ENCODE measurements around the gene AADAC. TPM values are rescaled to one million over a fixed set of nuclear protein-coding genes. Genes with fewer than 3 reads are reported as not detected.

The AADAC gene
- total and polyA plus RNA-seq, 7 experiments from 2014 or later = not detected

DNA sequence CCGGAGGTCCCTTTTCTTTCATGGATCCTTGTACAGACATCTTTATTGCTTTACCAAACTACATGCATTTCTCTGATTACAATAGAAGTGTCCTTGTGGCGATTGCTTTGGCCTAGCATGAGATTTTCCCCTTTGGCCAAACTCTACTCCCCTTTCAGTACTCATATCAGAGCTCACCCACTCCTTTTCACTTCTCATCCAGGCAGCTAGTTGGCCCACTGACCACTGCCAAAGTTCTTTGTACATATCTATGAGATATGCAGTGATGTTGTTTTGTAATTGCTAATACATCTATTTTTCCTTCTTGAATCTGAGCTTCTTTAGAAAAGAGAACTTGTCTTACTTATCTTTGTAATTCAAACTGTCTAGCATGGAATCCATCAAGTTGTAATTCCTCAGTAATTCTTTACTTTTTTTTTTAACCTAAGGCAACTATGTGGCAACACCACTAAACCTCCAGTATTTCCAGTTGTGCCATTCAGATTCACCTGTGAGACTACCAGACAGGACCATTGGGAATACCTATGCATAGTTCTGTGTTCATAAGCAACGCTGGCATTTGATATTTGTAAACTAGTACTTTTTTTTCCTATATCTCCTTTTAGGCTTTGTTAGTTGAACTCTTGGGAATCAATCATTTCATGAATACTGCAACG lies 41.0 kb upstream of the AADAC start:
- peaks cover 0 to 20% (median 12%) of the 10 kb centered on the region in 5 donors for H3K27me3 Mint-ChIP-seq
- Histone ChIP-seq H3K36me3 (ENCODE audit: control insufficient read depth in 2 of 3, insufficient read depth in 3 of 3, low read length in 3 of 3) (no peaks in the 10 kb centered on the region), H3K4me3 (ENCODE audit: low read length) (no peak overlapping the region), H3K27me3 (ENCODE audit: control insufficient read depth in 2 of 2, insufficient read depth in 2 of 2, low read length in 2 of 2) (no peaks in the 10 kb centered on the region), H3K9me3 (ENCODE audit: control insufficient read depth in 2 of 3, low read length in 3 of 3) (no peaks in the 10 kb centered on the region), H3K4me1 (ENCODE audit: control insufficient read depth in 2 of 2, insufficient read depth in 2 of 2, low read length in 2 of 2) (no peaks in the 10 kb centered on the region), H3K27ac (ENCODE audit: low read depth, low read length) (no peak overlapping the region)
- no peaks in the 10 kb centered on the region for H3K36me3 Mint-ChIP-seq
- no peaks in the 10 kb centered on the region for H3K9me3 Mint-ChIP-seq
- CTCF ChIA-PET = no interaction called here
- POLR2A ChIA-PET = no interaction called here
- H3K4me3 Mint-ChIP-seq = no peak overlapping the region
- peaks cover 0 to 2% (median 0%) of the 10 kb centered on the region in 7 donors for H3K4me1 Mint-ChIP-seq
- intact Hi-C loops (cut with micrococcal nuclease) = no loop called here
- no peak for ATAC-seq
- H3K27ac Mint-ChIP-seq = no peak overlapping the region
- DNase-seq = no peak

DNA sequence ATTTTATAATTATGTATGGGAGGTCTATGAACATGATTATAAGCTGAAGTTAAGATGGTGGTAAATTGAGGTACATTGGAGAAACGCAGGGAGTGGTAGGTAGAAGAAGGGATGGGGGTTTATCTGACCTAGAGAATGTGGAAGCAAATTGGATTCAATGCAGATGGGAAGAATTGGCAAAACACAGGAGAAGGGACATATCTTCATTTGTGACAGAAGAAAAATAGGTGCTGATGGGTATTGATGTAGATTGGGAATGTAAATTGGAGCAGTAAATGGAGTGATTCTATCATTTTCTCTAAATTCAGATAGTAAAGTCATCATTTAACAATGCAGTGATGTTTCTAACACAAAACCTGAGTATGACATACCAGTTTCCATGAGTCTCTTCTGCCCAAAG lies 39.7 kb upstream of the AADAC start:
- Histone ChIP-seq H3K9me3 (ENCODE audit: control insufficient read depth in 2 of 3, low read length in 3 of 3) (no peaks in the 10 kb centered on the region), H3K36me3 (ENCODE audit: control insufficient read depth in 2 of 3, insufficient read depth in 3 of 3, low read length in 3 of 3) (no peaks in the 10 kb centered on the region), H3K27me3 (ENCODE audit: control insufficient read depth in 2 of 2, insufficient read depth in 2 of 2, low read length in 2 of 2) (no peaks in the 10 kb centered on the region), H3K27ac (ENCODE audit: low read depth, low read length) (no peak overlapping the region), H3K4me1 (ENCODE audit: control insufficient read depth in 2 of 2, insufficient read depth in 2 of 2, low read length in 2 of 2) (no peaks in the 10 kb centered on the region), H3K4me3 (ENCODE audit: low read length) (no peak overlapping the region)
- H3K4me3 Mint-ChIP-seq = no peak overlapping the region
- CTCF ChIA-PET = no interaction called here
- POLR2A ChIA-PET = no interaction called here
- no peak for ATAC-seq
- peaks cover 3 to 19% (median 11%) of the 10 kb centered on the region in 5 donors for H3K27me3 Mint-ChIP-seq
- H3K27ac Mint-ChIP-seq = no peak overlapping the region
- no peaks in the 10 kb centered on the region for H3K9me3 Mint-ChIP-seq
- peaks cover 0 to 2% (median 0%) of the 10 kb centered on the region in 7 donors for H3K4me1 Mint-ChIP-seq
- H3K36me3 Mint-ChIP-seq = no peaks in the 10 kb centered on the region
- no peak for DNase-seq
- intact Hi-C loops (cut with micrococcal nuclease) = no loop called here

DNA sequence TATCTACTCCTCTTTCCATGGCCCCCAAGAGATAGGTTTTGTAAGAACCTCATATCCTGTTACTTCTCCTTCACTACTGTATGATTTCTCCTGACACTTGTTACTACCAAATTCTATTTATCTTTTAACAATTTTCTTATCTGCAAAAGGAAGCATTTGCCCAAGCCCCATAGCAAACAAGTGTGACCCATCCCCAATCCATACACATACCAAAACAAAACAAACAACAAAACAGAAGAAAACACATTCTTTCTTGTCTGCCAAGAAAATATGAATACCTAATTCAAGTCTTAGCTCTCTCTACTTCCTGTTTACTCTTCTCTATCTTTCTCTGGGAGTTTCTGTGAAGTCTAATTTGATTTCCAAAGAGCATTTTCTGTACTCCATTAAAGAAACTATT lies 39.0 kb upstream of the AADAC start:
- H3K36me3 Mint-ChIP-seq = no peaks in the 10 kb centered on the region
- H3K9me3 Mint-ChIP-seq = no peaks in the 10 kb centered on the region
- peaks cover 0 to 2% (median 0%) of the 10 kb centered on the region in 7 donors for H3K4me1 Mint-ChIP-seq
- no peak overlapping the region for H3K4me3 ChIP-seq (ENCODE audit: low read length)
- CTCF ChIA-PET = no interaction called here
- POLR2A ChIA-PET = no interaction called here
- no peaks in the 10 kb centered on the region for H3K36me3 ChIP-seq (ENCODE audit: control insufficient read depth in 2 of 3, insufficient read depth in 3 of 3, low read length in 3 of 3)
- no peaks in the 10 kb centered on the region for H3K9me3 ChIP-seq (ENCODE audit: control insufficient read depth in 2 of 3, low read length in 3 of 3)
- peaks cover 7 to 19% (median 11%) of the 10 kb centered on the region in 5 donors for H3K27me3 Mint-ChIP-seq
- H3K4me3 Mint-ChIP-seq = no peak overlapping the region
- no peaks in the 10 kb centered on the region for H3K27me3 ChIP-seq (ENCODE audit: control insufficient read depth in 2 of 2, insufficient read depth in 2 of 2, low read length in 2 of 2)
- no peak overlapping the region for H3K27ac ChIP-seq (ENCODE audit: low read depth, low read length)
- H3K4me1 ChIP-seq (ENCODE audit: control insufficient read depth in 2 of 2, insufficient read depth in 2 of 2, low read length in 2 of 2) = no peaks in the 10 kb centered on the region
- intact Hi-C loops (cut with micrococcal nuclease) = no loop called here
- H3K27ac Mint-ChIP-seq = no peak overlapping the region
- no peak for ATAC-seq
- DNase-seq = no peak

DNA sequence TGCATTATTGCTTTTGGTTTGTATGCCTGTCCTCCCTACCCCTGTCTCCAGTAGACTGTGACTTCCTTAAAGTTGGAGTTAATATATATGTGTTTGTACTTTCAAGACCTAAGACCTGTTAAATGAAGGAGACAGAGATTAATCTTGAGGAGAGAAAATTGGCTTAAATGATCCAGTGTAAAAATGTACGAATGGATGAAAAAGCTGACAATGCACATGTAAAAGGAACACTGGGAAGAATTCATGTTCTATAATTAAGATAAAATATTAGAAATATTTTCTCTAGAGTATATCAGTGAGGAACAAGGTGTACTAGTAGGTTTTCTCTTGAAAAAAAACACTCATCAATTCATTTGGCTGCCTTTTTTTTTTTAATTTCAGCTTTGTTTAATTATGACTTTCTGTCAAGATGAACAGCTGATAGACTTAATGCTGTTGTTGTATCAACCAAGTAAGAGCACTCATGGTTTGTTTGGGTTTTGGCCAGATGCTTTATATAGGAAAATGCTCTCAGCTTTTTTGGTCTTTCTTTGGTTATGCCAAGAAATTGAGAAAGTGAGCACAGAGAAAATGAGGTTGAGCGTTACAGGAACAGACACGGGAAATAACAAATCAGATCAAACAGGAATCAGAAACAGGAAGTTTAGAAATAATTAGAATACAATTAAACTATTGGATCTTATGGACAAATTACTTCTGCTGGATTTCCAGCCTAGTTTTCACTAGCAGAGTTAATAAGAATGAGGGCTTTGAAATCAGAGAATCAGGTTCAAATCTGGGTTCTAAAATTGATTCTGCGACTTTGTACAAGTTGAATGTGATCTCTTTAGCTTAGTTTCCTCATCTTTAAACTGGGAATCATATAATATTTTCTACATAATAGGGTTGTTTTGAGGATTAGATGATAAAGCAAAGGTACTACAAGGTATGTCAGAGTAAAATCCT lies 38.3 kb upstream of the AADAC start:
- Mint-ChIP-seq H3K36me3 (no peaks in the 10 kb centered on the region), H3K27ac (no peak overlapping the region), H3K27me3 (peaks cover 9 to 19% (median 12%) of the 10 kb centered on the region in 5 donors), H3K9me3 (no peaks in the 10 kb centered on the region), H3K4me1 (peaks cover 0 to 2% (median 0%) of the 10 kb centered on the region in 7 donors), H3K4me3 (no peak overlapping the region)
- no peak overlapping the region for H3K27ac ChIP-seq (ENCODE audit: low read depth, low read length)
- no peaks in the 10 kb centered on the region for H3K9me3 ChIP-seq (ENCODE audit: control insufficient read depth in 2 of 3, low read length in 3 of 3)
- H3K4me3 ChIP-seq (ENCODE audit: low read length) = no peak overlapping the region
- POLR2A ChIA-PET = no interaction called here
- no peaks in the 10 kb centered on the region for H3K27me3 ChIP-seq (ENCODE audit: control insufficient read depth in 2 of 2, insufficient read depth in 2 of 2, low read length in 2 of 2)
- ATAC-seq = no peak
- intact Hi-C loops (cut with micrococcal nuclease) = no loop called here
- H3K36me3 ChIP-seq (ENCODE audit: control insufficient read depth in 2 of 3, insufficient read depth in 3 of 3, low read length in 3 of 3) = no peaks in the 10 kb centered on the region
- no peak for DNase-seq
- H3K4me1 ChIP-seq (ENCODE audit: control insufficient read depth in 2 of 2, insufficient read depth in 2 of 2, low read length in 2 of 2) = no peaks in the 10 kb centered on the region
- CTCF ChIA-PET = no interaction called here

DNA sequence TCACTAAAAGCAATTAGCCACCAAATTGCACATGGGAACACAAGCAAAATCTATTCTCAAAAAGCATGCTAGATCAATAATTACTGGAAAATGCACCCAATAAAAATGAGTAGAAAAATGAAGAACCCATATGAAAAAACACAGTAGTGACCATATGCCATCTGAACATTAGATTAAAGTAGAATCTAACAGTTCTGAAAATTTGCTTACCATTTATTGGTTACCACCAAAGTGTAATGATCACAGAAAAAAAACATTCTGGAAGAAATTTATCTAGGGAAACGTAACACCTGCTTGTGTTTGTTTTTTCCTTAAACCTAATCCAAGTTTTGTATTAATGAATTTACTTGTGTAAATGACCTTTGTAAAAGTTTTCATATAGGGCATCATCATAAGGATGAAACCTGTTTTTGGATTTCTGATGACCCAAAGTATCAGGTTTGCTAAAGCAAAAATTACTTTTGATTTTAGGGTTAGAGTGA lies 37.6 kb upstream of the AADAC start:
- H3K9me3 ChIP-seq (ENCODE audit: control insufficient read depth in 2 of 3, low read length in 3 of 3) = no peaks in the 10 kb centered on the region
- H3K36me3 ChIP-seq (ENCODE audit: control insufficient read depth in 2 of 3, insufficient read depth in 3 of 3, low read length in 3 of 3) = no peaks in the 10 kb centered on the region
- Mint-ChIP-seq H3K27ac (no peak overlapping the region), H3K9me3 (no peaks in the 10 kb centered on the region), H3K4me1 (peaks cover 0 to 2% (median 0%) of the 10 kb centered on the region in 7 donors), H3K36me3 (no peaks in the 10 kb centered on the region), H3K4me3 (no peak overlapping the region), H3K27me3 (peaks cover 9 to 19% (median 12%) of the 10 kb centered on the region in 5 donors)
- CTCF ChIA-PET = no interaction called here
- H3K27ac ChIP-seq (ENCODE audit: low read depth, low read length) = no peak overlapping the region
- ATAC-seq (no peak), DNase-seq (no peak)
- intact Hi-C loops (cut with micrococcal nuclease) = no loop called here
- H3K4me1 ChIP-seq (ENCODE audit: control insufficient read depth in 2 of 2, insufficient read depth in 2 of 2, low read length in 2 of 2) = no peaks in the 10 kb centered on the region
- no peak overlapping the region for H3K4me3 ChIP-seq (ENCODE audit: low read length)
- POLR2A ChIA-PET = no interaction called here
- no peaks in the 10 kb centered on the region for H3K27me3 ChIP-seq (ENCODE audit: control insufficient read depth in 2 of 2, insufficient read depth in 2 of 2, low read length in 2 of 2)

DNA sequence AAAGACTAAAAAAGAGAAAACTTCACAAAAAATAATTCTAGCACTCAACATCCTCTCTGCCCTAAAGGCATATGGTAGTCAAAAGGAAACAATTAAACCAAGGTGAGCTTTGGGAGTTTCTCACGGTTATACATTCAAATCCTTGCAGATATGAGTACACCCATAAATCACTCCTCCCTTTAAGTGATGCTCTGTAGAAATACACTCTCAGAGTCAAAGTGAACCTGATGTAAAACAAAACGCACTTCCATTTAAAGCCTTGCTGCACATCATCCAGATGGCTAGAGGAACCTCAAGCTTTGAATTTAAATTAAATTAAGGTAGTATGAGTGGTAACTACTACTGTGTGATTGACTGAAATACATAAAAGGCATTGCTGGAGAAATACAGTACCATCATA lies 36.0 kb upstream of the AADAC start:
- ChIA-PET POLR2A (no interaction called here), CTCF (no interaction called here)
- no peaks in the 10 kb centered on the region for H3K9me3 Mint-ChIP-seq
- no peaks in the 10 kb centered on the region for H3K36me3 Mint-ChIP-seq
- peaks cover 0 to 2% (median 0%) of the 10 kb centered on the region in 7 donors for H3K4me1 Mint-ChIP-seq
- Histone ChIP-seq H3K36me3 (ENCODE audit: control insufficient read depth in 2 of 3, insufficient read depth in 3 of 3, low read length in 3 of 3) (no peaks in the 10 kb centered on the region), H3K27me3 (ENCODE audit: control insufficient read depth in 2 of 2, insufficient read depth in 2 of 2, low read length in 2 of 2) (no peaks in the 10 kb centered on the region), H3K4me3 (ENCODE audit: low read length) (no peak overlapping the region), H3K27ac (ENCODE audit: low read depth, low read length) (no peak overlapping the region), H3K9me3 (ENCODE audit: control insufficient read depth in 2 of 3, low read length in 3 of 3) (no peaks in the 10 kb centered on the region), H3K4me1 (ENCODE audit: control insufficient read depth in 2 of 2, insufficient read depth in 2 of 2, low read length in 2 of 2) (no peaks in the 10 kb centered on the region)
- ATAC-seq (no peak), DNase-seq (no peak)
- H3K4me3 Mint-ChIP-seq = no peak overlapping the region
- intact Hi-C loops (cut with micrococcal nuclease) = no loop called here
- H3K27ac Mint-ChIP-seq = no peak overlapping the region
- H3K27me3 Mint-ChIP-seq = peaks cover 9 to 14% (median 11%) of the 10 kb centered on the region in 5 donors
